Measurements from ENCODE around the gene ORC6.

ORC6 gene

DNA sequence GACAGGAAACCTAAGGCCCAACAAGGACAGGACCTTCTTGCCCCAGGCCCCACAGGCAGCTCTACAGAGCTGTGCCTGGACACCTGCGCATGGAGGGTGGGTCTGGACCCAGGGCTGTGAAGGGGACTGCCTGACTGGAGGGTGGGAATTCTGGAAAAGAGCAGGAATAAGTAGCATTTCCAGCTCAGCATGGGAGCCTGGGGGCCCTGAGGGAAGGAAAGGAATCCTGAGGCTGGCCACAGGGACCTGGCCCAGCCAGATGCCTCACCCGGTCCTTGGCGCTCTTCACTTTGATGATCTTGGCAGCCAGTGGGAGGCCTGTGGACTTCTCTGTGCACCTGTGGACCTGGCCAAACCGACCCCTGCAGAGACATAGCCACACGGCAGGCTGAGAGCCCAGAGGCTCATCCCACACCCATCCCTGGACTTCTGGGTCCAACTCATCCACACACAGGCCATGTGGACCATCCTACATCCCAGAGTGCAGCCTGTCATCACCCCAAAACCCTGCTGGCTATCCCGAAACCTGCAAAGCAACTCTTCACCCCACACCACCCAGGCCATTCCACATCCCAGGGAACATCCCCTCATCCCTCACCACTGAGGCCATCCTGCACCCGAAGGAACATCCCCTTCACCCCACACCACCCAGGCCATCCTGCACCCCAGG is 40.0 kb downstream of the ORC6 start:
- H3K27ac ChIP-seq (ENCODE audit: low read length): no peak overlapping the region
- no peaks in the 10 kb centered on the region for H3K36me3 ChIP-seq (replicated peaks; ENCODE audit: insufficient read depth, low read length)
- H3K9ac ChIP-seq (ENCODE audit: low read length): no peak overlapping the region
- no peaks in the 10 kb centered on the region for H3K79me2 ChIP-seq (ENCODE audit: low read length)
- no peak overlapping the region for H3K4me3 ChIP-seq (ENCODE audit: low read length)
- H3K4me2 ChIP-seq (ENCODE audit: low read depth, low read length): no peak overlapping the region
- no peaks in the 10 kb centered on the region for H3K9me2 ChIP-seq (replicated peaks; ENCODE audit: insufficient read depth, low read length)
- H3K4me1 ChIP-seq (ENCODE audit: low read length): no peaks in the 10 kb centered on the region
- DNase-seq: no peak
- no peaks in the 10 kb centered on the region for H3F3A ChIP-seq (ENCODE audit: insufficient read depth, low read length)
- no peaks in the 10 kb centered on the region for H3K27me3 ChIP-seq (replicated peaks; ENCODE audit: insufficient read depth, low read length)
- no peak overlapping the region for H2AFZ ChIP-seq (ENCODE audit: low read length)
- no peaks in the 10 kb centered on the region for H4K20me1 ChIP-seq (ENCODE audit: insufficient read depth, low read length)
- no peaks in the 10 kb centered on the region for H3K9me3 ChIP-seq (replicated peaks; ENCODE audit: insufficient read depth, low read length)
- TF ChIP-seq, protein P1, sequence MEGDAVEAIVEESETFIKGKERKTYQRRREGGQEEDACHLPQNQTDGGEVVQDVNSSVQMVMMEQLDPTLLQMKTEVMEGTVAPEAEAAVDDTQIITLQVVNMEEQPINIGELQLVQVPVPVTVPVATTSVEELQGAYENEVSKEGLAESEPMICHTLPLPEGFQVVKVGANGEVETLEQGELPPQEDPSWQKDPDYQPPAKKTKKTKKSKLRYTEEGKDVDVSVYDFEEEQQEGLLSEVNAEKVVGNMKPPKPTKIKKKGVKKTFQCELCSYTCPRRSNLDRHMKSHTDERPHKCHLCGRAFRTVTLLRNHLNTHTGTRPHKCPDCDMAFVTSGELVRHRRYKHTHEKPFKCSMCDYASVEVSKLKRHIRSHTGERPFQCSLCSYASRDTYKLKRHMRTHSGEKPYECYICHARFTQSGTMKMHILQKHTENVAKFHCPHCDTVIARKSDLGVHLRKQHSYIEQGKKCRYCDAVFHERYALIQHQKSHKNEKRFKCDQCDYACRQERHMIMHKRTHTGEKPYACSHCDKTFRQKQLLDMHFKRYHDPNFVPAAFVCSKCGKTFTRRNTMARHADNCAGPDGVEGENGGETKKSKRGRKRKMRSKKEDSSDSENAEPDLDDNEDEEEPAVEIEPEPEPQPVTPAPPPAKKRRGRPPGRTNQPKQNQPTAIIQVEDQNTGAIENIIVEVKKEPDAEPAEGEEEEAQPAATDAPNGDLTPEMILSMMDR (IDR thresholded peaks at IDR 0.05; ENCODE audit: low read length): no peak
- TF ChIP-seq EZH2 (optimal IDR thresholded peaks at IDR 0.05; ENCODE audit: low read depth, low read length) (no peak), EZH2phosphoT487 (IDR thresholded peaks at IDR 0.05; ENCODE audit: low read length) (no peak)

- Histone ChIP-seq H2AFZ (ENCODE audit: low read length) (no peak overlapping the region), H3K4me1 (ENCODE audit: low read length) (no peaks in the 10 kb centered on the region), H3K79me2 (ENCODE audit: low read length) (no peaks in the 10 kb centered on the region), H4K20me1 (ENCODE audit: insufficient read depth, low read length) (no peaks in the 10 kb centered on the region), H3F3A (ENCODE audit: insufficient read depth, low read length) (no peaks in the 10 kb centered on the region), H3K27me3 (replicated peaks; ENCODE audit: insufficient read depth, low read length) (no peaks in the 10 kb centered on the region), H3K4me2 (ENCODE audit: low read depth, low read length) (no peak overlapping the region), H3K36me3 (replicated peaks; ENCODE audit: insufficient read depth, low read length) (no peaks in the 10 kb centered on the region), H3K9me2 (replicated peaks; ENCODE audit: insufficient read depth, low read length) (no peaks in the 10 kb centered on the region), H3K9me3 (replicated peaks; ENCODE audit: insufficient read depth, low read length) (no peaks in the 10 kb centered on the region), H3K9ac (ENCODE audit: low read length) (no peak overlapping the region), H3K27ac (ENCODE audit: low read length) (no peak overlapping the region), H3K4me3 (ENCODE audit: low read length) (no peak overlapping the region)
- DNase-seq: no peak
- TF ChIP-seq, protein P1 (IDR thresholded peaks at IDR 0.05; ENCODE audit: low read length): no peak
- no peak for TF ChIP-seq EZH2phosphoT487 (IDR thresholded peaks at IDR 0.05; ENCODE audit: low read length)
- TF ChIP-seq EZH2 (optimal IDR thresholded peaks at IDR 0.05; ENCODE audit: low read depth, low read length): no peak
These were observed 40.7 kb downstream of the ORC6 start for GRCh38 chr16:46730126-46730525.

GRCh38 chr16:46730801-46731690 is 41.6 kb downstream of the ORC6 start:
- Histone ChIP-seq H4K20me1 (ENCODE audit: insufficient read depth, low read length) (no peaks in the 10 kb centered on the region), H3K36me3 (replicated peaks; ENCODE audit: insufficient read depth, low read length) (no peaks in the 10 kb centered on the region), H3K4me2 (ENCODE audit: low read depth, low read length) (no peak overlapping the region), H3K4me3 (ENCODE audit: low read length) (no peak overlapping the region), H3K9me2 (replicated peaks; ENCODE audit: insufficient read depth, low read length) (no peaks in the 10 kb centered on the region), H3K79me2 (ENCODE audit: low read length) (no peaks in the 10 kb centered on the region), H3K27me3 (replicated peaks; ENCODE audit: insufficient read depth, low read length) (no peaks in the 10 kb centered on the region), H3K9ac (ENCODE audit: low read length) (no peak overlapping the region), H2AFZ (ENCODE audit: low read length) (no peak overlapping the region), H3F3A (ENCODE audit: insufficient read depth, low read length) (no peaks in the 10 kb centered on the region), H3K27ac (ENCODE audit: low read length) (no peak overlapping the region), H3K9me3 (replicated peaks; ENCODE audit: insufficient read depth, low read length) (no peaks in the 10 kb centered on the region), H3K4me1 (ENCODE audit: low read length) (no peaks in the 10 kb centered on the region)
- no peak for DNase-seq
- TF ChIP-seq, protein P1 (IDR thresholded peaks at IDR 0.05; ENCODE audit: low read length): no peak
- TF ChIP-seq EZH2 (optimal IDR thresholded peaks at IDR 0.05; ENCODE audit: low read depth, low read length): no peak
- no peak for TF ChIP-seq EZH2phosphoT487 (IDR thresholded peaks at IDR 0.05; ENCODE audit: low read length)

Data from MM.1S (cell line).